ENCODE measurements around the gene BEND4. TPM values are rescaled to one million over a fixed set of nuclear protein-coding genes. Genes with fewer than 3 reads are reported as not detected.

Gene BEND4
- total RNA-seq, 1 donor from 2014 or later, result 0.37 TPM

GRCh38 chr4:42112846-42113245, 39.6 kb downstream of the BEND4 start:
- intact Hi-C loops (cut with micrococcal nuclease), result no loop called here

GRCh38 chr4:42104521-42104920, 47.9 kb downstream of the BEND4 start:
- intact Hi-C loops (cut with micrococcal nuclease), result no loop called here

GRCh38 chr4:42101446-42101975, 50.9 kb downstream of the BEND4 start:
- intact Hi-C loops (cut with micrococcal nuclease), result no loop called here

GRCh38 chr4:42088386-42088785, 64.1 kb downstream of the BEND4 start:
- intact Hi-C loops (cut with micrococcal nuclease), result no loop called here

GRCh38 chr4:42083816-42084215, 68.6 kb downstream of the BEND4 start:
- intact Hi-C loops (cut with micrococcal nuclease), result no loop called here

GRCh38 chr4:42080306-42080705, 72.1 kb downstream of the BEND4 start:
- intact Hi-C loops (cut with micrococcal nuclease), result no loop called here

- intact Hi-C loops (cut with micrococcal nuclease), result no loop called here
These were observed 74.2 kb downstream of the BEND4 start for GRCh38 chr4:42078184-42078801.

GRCh38 chr4:42074294-42074693, 78.2 kb downstream of the BEND4 start:
- intact Hi-C loops (cut with micrococcal nuclease), result no loop called here

GRCh38 chr4:42070463-42070862, 82.0 kb downstream of the BEND4 start:
- intact Hi-C loops (cut with micrococcal nuclease), result no loop called here

GRCh38 chr4:42067264-42067663, 85.2 kb downstream of the BEND4 start:
- intact Hi-C loops (cut with micrococcal nuclease), result no loop called here

- intact Hi-C loops (cut with micrococcal nuclease), result no loop called here
These were observed 86.1 kb downstream of the BEND4 start for GRCh38 chr4:42066402-42066801.

Other genes starting within 250 kb of the BEND4 start
- 69.9 and 71.1 TPM in 2 replicates for gene TMEM33, start 217.2 kb downstream of the BEND4 start, total RNA-seq
- gene DCAF4L1, start 170.9 kb downstream of the BEND4 start, total RNA-seq, result 0.32 TPM in 2 replicates
- 33.1 and 37.9 TPM in 2 replicates for gene SLC30A9, start 162.1 kb downstream of the BEND4 start, total RNA-seq
- gene SHISA3, start 244.8 kb upstream of the BEND4 start, total RNA-seq, result 0.10 and 0.17 TPM in 2 replicates

Data from T-helper 1 cell treated with Interleukin-12 subunit alpha and Interleukin-12 subunit beta and Interleukin-4 antibody, amounts not matched to agents 30 ng/mL and 1 ng/mL, for 36 hours (primary cell).